Hepatocyte (in vitro differentiated cells): ENCODE results near the gene DCUN1D2.

Experiments
- EZH2 ChIP-seq: fragments of 200-600 bp; sonication (generic); IDR thresholded peaks from 2 replicates; pipeline ENCODE4 v1.6.1; 2016; ENCODE audit warnings: antibody characterized with exemption, mild to moderate bottlenecking, borderline replicate concordance
- TF ChIP-seq, protein P1 (sequence below): fragments of 200-600 bp; sonication (generic); IDR thresholded peaks from 2 replicates; pipeline ENCODE4 v1.5.1; 2016; ENCODE audit warnings: antibody characterized with exemption, mild to moderate bottlenecking; ENCODE audit not compliant: poor library complexity

DNA sequence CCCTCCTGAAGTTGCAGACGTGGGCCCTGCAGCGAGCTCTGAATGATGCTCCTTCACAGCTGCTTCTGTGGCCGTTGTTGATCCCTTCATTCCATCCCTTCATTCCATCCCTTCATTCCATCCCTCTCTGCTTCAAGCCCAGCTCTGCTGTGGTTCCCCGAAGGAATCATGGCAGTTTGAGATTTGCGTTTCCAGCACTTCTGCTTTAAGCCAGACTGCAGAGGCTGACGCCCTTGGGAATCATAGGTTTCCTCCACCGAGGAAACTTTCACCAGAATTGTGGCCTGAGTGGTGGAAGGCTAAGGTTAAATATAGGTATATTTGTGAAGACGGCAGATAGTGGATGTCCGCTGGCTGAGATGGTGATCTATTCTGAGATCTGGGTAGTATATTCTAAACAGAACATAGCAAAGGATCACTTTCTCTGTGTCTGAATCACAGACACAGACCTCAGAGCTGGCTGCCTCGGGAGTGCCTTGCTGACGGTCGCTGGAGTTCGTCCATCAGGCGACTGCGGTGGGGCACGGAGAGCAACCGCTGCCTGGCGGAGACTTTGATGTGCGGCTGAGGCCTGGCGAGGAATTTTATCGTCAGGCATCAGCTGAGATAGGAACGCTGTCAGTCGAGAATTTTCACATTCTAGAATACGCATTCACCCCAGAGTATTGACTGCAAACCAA, 42.8 kb upstream of the DCUN1D2 start:
- TF ChIP-seq, protein P1, sequence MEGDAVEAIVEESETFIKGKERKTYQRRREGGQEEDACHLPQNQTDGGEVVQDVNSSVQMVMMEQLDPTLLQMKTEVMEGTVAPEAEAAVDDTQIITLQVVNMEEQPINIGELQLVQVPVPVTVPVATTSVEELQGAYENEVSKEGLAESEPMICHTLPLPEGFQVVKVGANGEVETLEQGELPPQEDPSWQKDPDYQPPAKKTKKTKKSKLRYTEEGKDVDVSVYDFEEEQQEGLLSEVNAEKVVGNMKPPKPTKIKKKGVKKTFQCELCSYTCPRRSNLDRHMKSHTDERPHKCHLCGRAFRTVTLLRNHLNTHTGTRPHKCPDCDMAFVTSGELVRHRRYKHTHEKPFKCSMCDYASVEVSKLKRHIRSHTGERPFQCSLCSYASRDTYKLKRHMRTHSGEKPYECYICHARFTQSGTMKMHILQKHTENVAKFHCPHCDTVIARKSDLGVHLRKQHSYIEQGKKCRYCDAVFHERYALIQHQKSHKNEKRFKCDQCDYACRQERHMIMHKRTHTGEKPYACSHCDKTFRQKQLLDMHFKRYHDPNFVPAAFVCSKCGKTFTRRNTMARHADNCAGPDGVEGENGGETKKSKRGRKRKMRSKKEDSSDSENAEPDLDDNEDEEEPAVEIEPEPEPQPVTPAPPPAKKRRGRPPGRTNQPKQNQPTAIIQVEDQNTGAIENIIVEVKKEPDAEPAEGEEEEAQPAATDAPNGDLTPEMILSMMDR, result no peak
- TF ChIP-seq EZH2, result no peak
